ENCODE measurements around the gene HDLBP. TPM values are rescaled to one million over a fixed set of nuclear protein-coding genes. Genes with fewer than 3 reads are reported as not detected.
A peak's percentile ranks its signal among the peaks of the same experiment; 100 is the strongest.

The HDLBP gene
- 398 and 445 TPM in 2 replicates for total RNA-seq (2013; cell fraction: nucleolus; rRNA removed)
- total RNA-seq (2014; rRNA removed): 275 and 279 TPM in 2 replicates
- 233 and 234 TPM in 2 replicates for total RNA-seq (2014; rRNA removed; fragmentation: Illumina TruSeq; extraction: Trizol)
- total RNA-seq (2021): 344 and 348 TPM in 2 replicates
- polyA plus RNA-seq (2011; ENCODE audit: low read depth): 172 TPM
- 88.3 and 135 TPM in 2 replicates for polyA plus RNA-seq (2011; rRNA removed)
- 161 and 182 TPM in 2 replicates for polyA plus RNA-seq (2011; cell fraction: cytosol; rRNA removed)
- 336 and 338 TPM in 2 replicates for polyA plus RNA-seq (2011; cell fraction: nucleus; rRNA removed)
- 264 and 294 TPM in 2 replicates for polyA plus RNA-seq (2012)
- 306 and 383 TPM in 2 replicates for polyA plus RNA-seq (2014; fragmentation: Illumina TruSeq; extraction: Trizol)
- polyA plus RNA-seq (2014; fragmentation: Nextera tagmentation; extraction: Ambion mirVana): 10 to 100 TPM; 19.5 to 56.8 TPM
- polyA plus RNA-seq (2014; rRNA removed): 166 and 180 TPM in 2 replicates
- 100 to 1,000 TPM; 264 to 273 TPM for polyA plus RNA-seq (2016; fragmentation: Nextera tagmentation; extraction: Ambion mirVana)
- polyA minus RNA-seq (2011; rRNA and poly(A)+ RNA removed): 236 and 259 TPM in 2 replicates
- 110 and 125 TPM in 2 replicates for polyA minus RNA-seq (2011; cell fraction: cytosol; rRNA and poly(A)+ RNA removed)
- 148 and 204 TPM in 2 replicates for polyA minus RNA-seq (2011; cell fraction: nucleus; rRNA and poly(A)+ RNA removed)
- percentile 90 among the genes with signal in this experiment for Bru-seq, nascent RNA
- percentile 97 among the genes with signal in this experiment for BruChase-seq, experiment 1, labeled RNA remaining after a 6-hour chase
- percentile 94 among the genes with signal in this experiment for BruChase-seq, experiment 2, labeled RNA remaining after a 2-hour chase
- long read RNA-seq, experiment 1, full-length matches to known transcripts: 14 of 60 reads
- long read RNA-seq, experiment 1, partial matches to known transcripts: 42 of 60 reads
- long read RNA-seq, experiment 1, other reads (novel, unspliced or antisense): 4 of 60 reads
- long read RNA-seq, experiment 2, full-length matches to known transcripts: 21 of 221 reads
- long read RNA-seq, experiment 2, partial matches to known transcripts: 181 of 221 reads
- long read RNA-seq, experiment 2, other reads (novel, unspliced or antisense): 19 of 221 reads

- peak; percentile 80 for ATAC-seq
- H4K20me1 ChIP-seq (ENCODE audit: control insufficient read depth, insufficient read depth): no peaks in the 10 kb centered on the region; the same call in 1 of the 2 replicates
- CTCF ChIA-PET: interaction anchor here (0.6 to 2.9 kb wide), 14 partner anchors 9 to 78 kb away, joined by 3 to 13 read pairs (median 4); no protein-coding TSS in a partner anchor
- intact Hi-C loops (cut with micrococcal nuclease; ENCODE audit: unreplicated experiment): loop anchor here (1.0 to 5.0 kb wide), 4 partner anchors 41 to 213 kb away; partner anchors contain the start of genes FARP2 and MTERF4
- H3K79me2 ChIP-seq (ENCODE audit: control insufficient read depth, insufficient read depth, low read length): peaks cover 94% of the 10 kb centered on the region
- no peaks in the 10 kb centered on the region for H3K9me3 ChIP-seq (replicated peaks; ENCODE audit: control insufficient read depth, insufficient read depth, low read length)
- no TSS peak for BruUV-seq (replicated peaks)
- peaks cover 17% of the 10 kb centered on the region for H3K4me1 ChIP-seq (ENCODE audit: control insufficient read depth, insufficient read depth, low read length)
- no peaks in the 10 kb centered on the region for H3K36me3 ChIP-seq (ENCODE audit: control insufficient read depth in 2 of 2, insufficient read depth in 2 of 2, low read length in 1 of 2)
- H3K4me2 ChIP-seq (ENCODE audit: control insufficient read depth, insufficient read depth): peak within 1 kb of the TSS; percentile 90
- H3K9ac ChIP-seq (ENCODE audit: control insufficient read depth, insufficient read depth, low read length): peak within 1 kb of the TSS; percentile 88
- in situ Hi-C loops (cut with MboI): no loop called here
- peak; percentile 96 for DNase-seq (ENCODE audit: low read depth, low spot score)
- under 1% methylated on average over 45 of the region's 73 CpGs for WGBS (ENCODE audit: insufficient coverage, insufficient replicate concordance, low lambda C conversion rate, missing lambda C conversion rate)
- H3K27me3 ChIP-seq (replicated peaks in 1 of 2; ENCODE audit: control insufficient read depth in 2 of 2, insufficient read depth in 2 of 2, low read length in 1 of 2): no peaks in the 10 kb centered on the region
- peak within 1 kb of the TSS; percentile 56 for H2AFZ ChIP-seq (ENCODE audit: control insufficient read depth, low read depth, low read length)
- SMC1A ChIA-PET (ENCODE audit: uncharacterized antibody, unreplicated experiment): interaction anchor here (0.7 to 4.3 kb wide), 12 partner anchors 9 to 84 kb away, joined by 3 to 28 read pairs (median 4); no protein-coding TSS in a partner anchor
- peak within 1 kb of the TSS; percentile 95 for H3K27ac ChIP-seq (ENCODE audit: control insufficient read depth, insufficient read depth)
- POLR2A ChIA-PET: interaction anchor here (0.6 to 4.0 kb wide), 19 partner anchors 8 to 385 kb away, joined by 3 to 23 read pairs (median 3); no protein-coding TSS in a partner anchor
- RAD21 ChIA-PET (ENCODE audit: unreplicated experiment): interaction anchor here (1.0 to 2.9 kb wide), 13 partner anchors 9 to 216 kb away, joined by 3 to 11 read pairs (median 4); partner anchors contain the start of gene PASK
- peak; percentile 72 for FAIRE-seq
- H3K4me3 ChIP-seq: peak within 1 kb of the TSS; percentile 90
- TF ChIP-seq CREB1 (IDR thresholded peaks at IDR 0.05; ENCODE audit: low read depth): no peak
- peak; percentile 80; the same call in 1 of the 2 replicates for TF ChIP-seq TARDBP (IDR thresholded peaks at IDR 0.05; ENCODE audit: borderline replicate concordance)
- peak; percentile 87; the same call in 1 of the 2 replicates for TF ChIP-seq PAX8 (IDR thresholded peaks at IDR 0.05)
- TF ChIP-seq MLLT1 (IDR thresholded peaks at IDR 0.05): peak; percentile 95
- peak; percentile 53; the same call in 1 of the 2 replicates for TF ChIP-seq STAT1 (conservative IDR thresholded peaks at IDR 0.05)
- TF ChIP-seq KDM1A (IDR thresholded peaks at IDR 0.05; ENCODE audit: borderline replicate concordance): no peak
- TF ChIP-seq FOXK2 (IDR thresholded peaks at IDR 0.05): no peak; the same call in 1 of the 2 replicates
- TF ChIP-seq, protein P1, sequence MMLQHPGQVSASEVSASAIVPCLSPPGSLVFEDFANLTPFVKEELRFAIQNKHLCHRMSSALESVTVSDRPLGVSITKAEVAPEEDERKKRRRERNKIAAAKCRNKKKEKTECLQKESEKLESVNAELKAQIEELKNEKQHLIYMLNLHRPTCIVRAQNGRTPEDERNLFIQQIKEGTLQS (IDR thresholded peaks at IDR 0.05; ENCODE audit: borderline replicate concordance, extremely low read depth, low read depth, low read length): peak; percentile 82; the same call in 1 of the 2 replicates
- no peak for TF ChIP-seq FOXM1 (IDR thresholded peaks at IDR 0.05; ENCODE audit: low read depth, low read length)
- peak; percentile 69; the same call in 1 of the 2 replicates for TF ChIP-seq GATAD2B (conservative IDR thresholded peaks at IDR 0.05; ENCODE audit: low read depth)
- peak; percentile 99 for TF ChIP-seq NR2F1 (conservative IDR thresholded peaks at IDR 0.05)
- TF ChIP-seq HDGF (IDR thresholded peaks at IDR 0.05): peak; percentile 93
- peak; percentile 99 for TF ChIP-seq SMARCA5 (IDR thresholded peaks at IDR 0.05)
- TF ChIP-seq, protein P2, sequence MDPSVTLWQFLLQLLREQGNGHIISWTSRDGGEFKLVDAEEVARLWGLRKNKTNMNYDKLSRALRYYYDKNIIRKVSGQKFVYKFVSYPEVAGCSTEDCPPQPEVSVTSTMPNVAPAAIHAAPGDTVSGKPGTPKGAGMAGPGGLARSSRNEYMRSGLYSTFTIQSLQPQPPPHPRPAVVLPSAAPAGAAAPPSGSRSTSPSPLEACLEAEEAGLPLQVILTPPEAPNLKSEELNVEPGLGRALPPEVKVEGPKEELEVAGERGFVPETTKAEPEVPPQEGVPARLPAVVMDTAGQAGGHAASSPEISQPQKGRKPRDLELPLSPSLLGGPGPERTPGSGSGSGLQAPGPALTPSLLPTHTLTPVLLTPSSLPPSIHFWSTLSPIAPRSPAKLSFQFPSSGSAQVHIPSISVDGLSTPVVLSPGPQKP (IDR thresholded peaks at IDR 0.05; ENCODE audit: low read depth, low read length): peak; percentile 71; the same call in 1 of the 2 replicates
- TF ChIP-seq IKZF1 (conservative IDR thresholded peaks at IDR 0.05): peak; percentile 87
- TF ChIP-seq POLR2AphosphoS2 (IDR thresholded peaks at IDR 0.05; ENCODE audit: low read depth, low read length): peak; percentile 93
- TF ChIP-seq EED (IDR thresholded peaks at IDR 0.05; ENCODE audit: low read depth): no peak
Observed at GRCh38 chr2:241315093-241315878, at the start of gene HDLBP. Gene HDLBP, minus strand, starts transcription at chr2:241315672. Its CDS starts 48,803 bp downstream, at chr2:241266869.

Data from GM12878 (cell line).